SU-DHL-6 (cell line): ENCODE results near the gene SAV1.

Experiments used
- H2AFZ ChIP-seq: fragments of 200-600 bp; sonication (generic); 2 replicates; pipeline ENCODE4 v1.6.1; 2014; ENCODE audit warnings: low read depth, mild to moderate bottlenecking, moderate library complexity, mixed read lengths, antibody characterized with exemption, low read length; ENCODE audit not compliant: severe bottlenecking
- H3F3A ChIP-seq: fragments of 200-600 bp; shearing (Covaris generic); 2 replicates; pipeline ENCODE4 v1.6.0; 2016; ENCODE audit warnings: antibody characterized with exemption, mild to moderate bottlenecking; ENCODE audit not compliant: insufficient read depth
- H3K27ac ChIP-seq: fragments of 200-600 bp; sonication (generic); 2 replicates; pipeline ENCODE4 v1.5.1; 2016; ENCODE audit warnings: low read depth, mild to moderate bottlenecking, low read length, moderate library complexity, mixed read lengths
- H3K27me3 ChIP-seq: fragments of 200-600 bp; sonication (generic), shearing (Covaris generic); 2 replicates; pipeline ENCODE4 v1.6.0; 2014; ENCODE audit warnings: mild to moderate bottlenecking, low read length
- H3K36me3 ChIP-seq: fragments of 200-600 bp; sonication (generic); 2 replicates; pipeline ENCODE4 v1.6.1; 2014; ENCODE audit warnings: mild to moderate bottlenecking, low read length, mixed read lengths
- H3K4me2 ChIP-seq: fragments of 300-600, 200-600 bp; shearing (Covaris generic), sonication (generic); 2 replicates; pipeline ENCODE4 v1.6.0; 2014; ENCODE audit warnings: low read length, low read depth, mild to moderate bottlenecking; ENCODE audit not compliant: poor library complexity, severe bottlenecking
- H3K4me3 ChIP-seq: fragments of 200-600 bp; sonication (generic); 2 replicates; pipeline ENCODE4 v1.5.1; 2014; ENCODE audit warnings: antibody characterized with exemption, low read length, mild to moderate bottlenecking, mixed read lengths; ENCODE audit not compliant: insufficient read depth, poor library complexity, severe bottlenecking
- H3K79me2 ChIP-seq: fragments of 200-600 bp; sonication (generic); 2 replicates; pipeline ENCODE4 v1.6.1; 2014; ENCODE audit warnings: mild to moderate bottlenecking, low read length, moderate library complexity; ENCODE audit not compliant: insufficient read depth
- H3K9ac ChIP-seq: fragments of 200-600 bp; sonication (generic); 2 replicates; pipeline ENCODE4 v1.7.0; 2014; ENCODE audit warnings: mild to moderate bottlenecking, low read length
- H3K9me2 ChIP-seq: fragments of 200-600 bp; sonication (generic); replicated peaks from 2 replicates; pipeline ENCODE4 v1.6.1; 2014; ENCODE audit warnings: low read length; ENCODE audit not compliant: insufficient read depth
- H3K9me3 ChIP-seq: fragments of 200-600 bp; sonication (generic); 2 replicates; pipeline ENCODE4 v1.6.1; 2014; ENCODE audit warnings: low read length, mixed read lengths; ENCODE audit not compliant: insufficient read depth
- H4K20me1 ChIP-seq: fragments of 200-600 bp; sonication (generic); 2 replicates; pipeline ENCODE4 v1.6.1; 2014; ENCODE audit warnings: low read depth, mild to moderate bottlenecking, antibody characterized with exemption, low read length, moderate library complexity, mixed read lengths
- EZH2phosphoT487 ChIP-seq: fragments of 200-600 bp; sonication (generic), shearing (Covaris generic); conservative IDR thresholded peaks from 2 replicates; pipeline ENCODE4 v1.6.1; 2018; ENCODE audit warnings: mild to moderate bottlenecking, antibody characterized with exemption, low read length, moderate library complexity, mixed read lengths
- TF ChIP-seq, protein P1 (sequence below): fragments of 200-600 bp; sonication (generic); IDR thresholded peaks from one replicate; pipeline ENCODE4 v1.5.1; 2017; ENCODE audit warnings: antibody characterized with exemption, mild to moderate bottlenecking, low read length, moderate library complexity; ENCODE audit not compliant: insufficient read depth, poor library complexity, severe bottlenecking

The SAV1 gene

DNA sequence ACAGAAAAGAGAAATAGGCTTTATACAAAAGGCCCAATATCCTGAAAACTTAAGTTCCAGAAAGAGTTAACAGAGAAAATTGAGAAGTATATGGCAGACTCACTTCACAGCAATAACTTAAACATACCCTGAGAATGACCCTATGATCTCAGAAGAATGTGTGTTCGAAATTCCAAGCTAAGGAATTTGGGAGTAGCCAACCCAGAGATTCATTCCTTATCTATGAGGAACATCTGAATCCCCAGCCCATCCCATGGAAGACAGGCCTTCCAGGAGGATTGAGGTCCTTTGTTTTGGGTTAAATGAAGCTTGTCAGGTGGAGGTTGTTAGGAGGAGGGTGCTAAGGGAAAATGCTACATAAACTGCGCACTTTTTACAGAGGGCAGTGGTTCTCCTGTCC lies 7.5 kb upstream of the SAV1 start:
- Histone ChIP-seq H3K4me3 (no peak overlapping the region), H3K4me2 (no peak overlapping the region)
- TF ChIP-seq, protein P1, sequence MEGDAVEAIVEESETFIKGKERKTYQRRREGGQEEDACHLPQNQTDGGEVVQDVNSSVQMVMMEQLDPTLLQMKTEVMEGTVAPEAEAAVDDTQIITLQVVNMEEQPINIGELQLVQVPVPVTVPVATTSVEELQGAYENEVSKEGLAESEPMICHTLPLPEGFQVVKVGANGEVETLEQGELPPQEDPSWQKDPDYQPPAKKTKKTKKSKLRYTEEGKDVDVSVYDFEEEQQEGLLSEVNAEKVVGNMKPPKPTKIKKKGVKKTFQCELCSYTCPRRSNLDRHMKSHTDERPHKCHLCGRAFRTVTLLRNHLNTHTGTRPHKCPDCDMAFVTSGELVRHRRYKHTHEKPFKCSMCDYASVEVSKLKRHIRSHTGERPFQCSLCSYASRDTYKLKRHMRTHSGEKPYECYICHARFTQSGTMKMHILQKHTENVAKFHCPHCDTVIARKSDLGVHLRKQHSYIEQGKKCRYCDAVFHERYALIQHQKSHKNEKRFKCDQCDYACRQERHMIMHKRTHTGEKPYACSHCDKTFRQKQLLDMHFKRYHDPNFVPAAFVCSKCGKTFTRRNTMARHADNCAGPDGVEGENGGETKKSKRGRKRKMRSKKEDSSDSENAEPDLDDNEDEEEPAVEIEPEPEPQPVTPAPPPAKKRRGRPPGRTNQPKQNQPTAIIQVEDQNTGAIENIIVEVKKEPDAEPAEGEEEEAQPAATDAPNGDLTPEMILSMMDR: no peak
- TF ChIP-seq EZH2phosphoT487: no peak

DNA sequence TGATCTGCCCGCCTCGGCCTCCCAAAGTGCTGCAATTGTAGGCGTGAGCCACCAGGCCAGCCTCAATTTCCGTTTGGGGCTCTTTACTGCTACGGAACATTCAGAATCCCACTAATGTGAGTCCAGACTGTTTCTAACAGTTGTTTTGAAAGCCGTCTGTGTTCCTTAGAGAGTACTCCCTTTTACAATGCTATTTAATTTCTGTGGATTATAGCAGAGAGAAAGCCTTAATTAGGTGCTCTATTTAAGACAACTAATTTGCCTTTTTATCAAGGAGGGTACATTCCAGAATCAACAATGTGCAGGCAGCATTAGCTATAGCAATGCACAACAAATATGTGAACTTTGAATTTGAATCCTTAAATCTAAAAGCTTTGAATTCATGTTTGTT lies 2.8 kb upstream of the SAV1 start:
- H3K9me3 ChIP-seq: no peaks in the 10 kb centered on the region
- no peaks in the 10 kb centered on the region for H3K9me2 ChIP-seq
- no peaks in the 10 kb centered on the region for H3K27me3 ChIP-seq
- H4K20me1 ChIP-seq: 0 out of 2 replicates have a peak, but pooled peaks cover 5% of the 10 kb centered on the region
- H3F3A ChIP-seq: peaks cover 12% of the 10 kb centered on the region
- no peak overlapping the region for H2AFZ ChIP-seq
- no peak overlapping the region for H3K4me2 ChIP-seq
- H3K27ac ChIP-seq: no peak overlapping the region
- H3K4me3 ChIP-seq: no peak overlapping the region
- no peaks in the 10 kb centered on the region for H3K36me3 ChIP-seq
- no peak for TF ChIP-seq EZH2phosphoT487
- TF ChIP-seq, protein P1: no peak
- H3K9ac ChIP-seq: no peak overlapping the region
- H3K79me2 ChIP-seq: peaks cover 14% of the 10 kb centered on the region; the same call in 1 of the 2 replicates

More for the DNA sequence above, 7.5 kb upstream of the SAV1 start:
- Histone ChIP-seq H3K36me3 (no peaks in the 10 kb centered on the region), H2AFZ (no peak overlapping the region), H3K9me3 (no peaks in the 10 kb centered on the region), H3F3A (no peaks in the 10 kb centered on the region), H3K9ac (no peak overlapping the region), H3K79me2 (no peaks in the 10 kb centered on the region), H3K27me3 (no peaks in the 10 kb centered on the region), H4K20me1 (no peaks in the 10 kb centered on the region), H3K9me2 (no peaks in the 10 kb centered on the region), H3K27ac (no peak overlapping the region)

- no peaks in the 10 kb centered on the region for H3K27me3 ChIP-seq
- 0 out of 2 replicates have a peak, but pooled peaks cover 5% of the 10 kb centered on the region for H4K20me1 ChIP-seq
- no peak overlapping the region for H3K4me3 ChIP-seq
- H3K36me3 ChIP-seq: no peaks in the 10 kb centered on the region
- H3K79me2 ChIP-seq: peaks cover 14% of the 10 kb centered on the region; the same call in 1 of the 2 replicates
- no peaks in the 10 kb centered on the region for H3K9me2 ChIP-seq
- no peak overlapping the region for H3K9ac ChIP-seq
- H3K4me2 ChIP-seq: no peak overlapping the region
- H3K27ac ChIP-seq: no peak overlapping the region
- H2AFZ ChIP-seq: no peak overlapping the region
- no peaks in the 10 kb centered on the region for H3K9me3 ChIP-seq
- TF ChIP-seq, protein P1: no peak
- TF ChIP-seq EZH2phosphoT487: no peak
- peaks cover 12% of the 10 kb centered on the region for H3F3A ChIP-seq
Observed at GRCh38 chr14:50670196-50670865, 2.2 kb upstream of the SAV1 start.
